ENCODE measurements around the gene SLC27A5.
A peak's percentile ranks its signal among the peaks of the same experiment; 100 is the strongest.
"Not testable (repeated sequence)": the region's sequence is repeated elsewhere in the genome, so short reads cannot be mapped to it uniquely, and the experiment has no call there.

SLC27A5 gene

DNA sequence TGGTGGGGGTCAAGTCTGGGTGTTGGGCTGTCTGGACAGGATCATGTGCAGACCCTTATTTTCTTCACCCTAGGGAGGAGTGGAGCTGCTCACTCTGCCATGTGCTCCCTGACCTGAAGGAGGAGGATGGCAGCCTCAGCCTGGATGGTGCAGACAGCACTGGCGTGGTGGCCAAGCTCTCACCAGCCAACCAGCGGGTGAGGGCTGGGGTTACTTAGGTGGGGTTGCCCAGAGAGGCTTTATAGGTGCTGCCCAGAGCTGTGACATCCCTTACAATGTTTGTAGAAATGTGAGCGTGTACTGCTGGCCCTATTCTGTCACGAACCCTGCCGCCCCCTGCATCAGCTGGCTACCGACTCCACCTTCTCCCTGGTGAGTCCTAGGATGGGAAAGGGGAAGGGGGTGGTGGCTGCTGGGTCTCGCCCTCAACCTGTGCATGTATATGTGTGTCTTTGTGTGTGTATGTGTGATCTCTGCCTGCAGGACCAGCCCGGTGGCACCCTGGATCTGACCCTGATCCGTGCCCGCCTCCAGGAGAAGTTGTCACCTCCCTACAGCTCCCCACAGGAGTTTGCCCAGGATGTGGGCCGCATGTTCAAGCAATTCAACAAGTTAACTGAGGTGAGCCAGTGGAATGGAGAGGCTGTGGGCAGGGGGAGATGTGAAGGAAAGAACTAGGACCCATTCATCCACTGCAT is 38.0 kb upstream of the SLC27A5 start:
- DNase-seq, result no peak

DNA sequence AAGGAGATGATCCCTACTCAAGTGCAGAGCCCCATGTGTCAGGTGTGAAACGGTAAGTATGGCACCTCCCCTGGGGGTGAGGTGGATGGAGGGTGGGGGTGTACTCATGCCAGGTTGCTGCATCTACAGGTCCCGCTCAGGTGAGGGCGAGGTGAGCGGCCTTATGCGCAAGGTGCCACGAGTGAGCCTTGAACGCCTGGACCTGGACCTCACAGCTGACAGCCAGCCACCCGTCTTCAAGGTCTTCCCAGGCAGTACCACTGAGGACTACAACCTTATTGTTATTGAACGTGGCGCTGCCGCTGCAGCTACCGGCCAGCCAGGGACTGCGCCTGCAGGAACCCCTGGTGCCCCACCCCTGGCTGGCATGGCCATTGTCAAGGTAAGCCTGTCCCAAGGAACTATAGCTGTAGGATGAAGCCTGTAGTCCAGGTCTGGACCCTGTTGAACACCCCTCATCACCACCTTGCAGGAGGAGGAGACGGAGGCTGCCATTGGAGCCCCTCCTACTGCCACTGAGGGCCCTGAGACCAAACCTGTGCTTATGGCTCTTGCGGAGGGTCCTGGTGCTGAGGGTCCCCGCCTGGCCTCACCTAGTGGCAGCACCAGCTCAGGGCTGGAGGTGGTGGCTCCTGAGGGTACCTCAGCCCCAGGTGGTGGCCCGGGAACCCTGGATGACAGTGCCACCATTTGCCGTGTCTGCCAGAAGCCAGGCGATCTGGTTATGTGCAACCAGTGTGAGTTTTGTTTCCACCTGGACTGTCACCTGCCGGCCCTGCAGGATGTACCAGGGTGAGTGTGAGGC is 37.3 kb upstream of the SLC27A5 start:
- no peak for DNase-seq

DNA sequence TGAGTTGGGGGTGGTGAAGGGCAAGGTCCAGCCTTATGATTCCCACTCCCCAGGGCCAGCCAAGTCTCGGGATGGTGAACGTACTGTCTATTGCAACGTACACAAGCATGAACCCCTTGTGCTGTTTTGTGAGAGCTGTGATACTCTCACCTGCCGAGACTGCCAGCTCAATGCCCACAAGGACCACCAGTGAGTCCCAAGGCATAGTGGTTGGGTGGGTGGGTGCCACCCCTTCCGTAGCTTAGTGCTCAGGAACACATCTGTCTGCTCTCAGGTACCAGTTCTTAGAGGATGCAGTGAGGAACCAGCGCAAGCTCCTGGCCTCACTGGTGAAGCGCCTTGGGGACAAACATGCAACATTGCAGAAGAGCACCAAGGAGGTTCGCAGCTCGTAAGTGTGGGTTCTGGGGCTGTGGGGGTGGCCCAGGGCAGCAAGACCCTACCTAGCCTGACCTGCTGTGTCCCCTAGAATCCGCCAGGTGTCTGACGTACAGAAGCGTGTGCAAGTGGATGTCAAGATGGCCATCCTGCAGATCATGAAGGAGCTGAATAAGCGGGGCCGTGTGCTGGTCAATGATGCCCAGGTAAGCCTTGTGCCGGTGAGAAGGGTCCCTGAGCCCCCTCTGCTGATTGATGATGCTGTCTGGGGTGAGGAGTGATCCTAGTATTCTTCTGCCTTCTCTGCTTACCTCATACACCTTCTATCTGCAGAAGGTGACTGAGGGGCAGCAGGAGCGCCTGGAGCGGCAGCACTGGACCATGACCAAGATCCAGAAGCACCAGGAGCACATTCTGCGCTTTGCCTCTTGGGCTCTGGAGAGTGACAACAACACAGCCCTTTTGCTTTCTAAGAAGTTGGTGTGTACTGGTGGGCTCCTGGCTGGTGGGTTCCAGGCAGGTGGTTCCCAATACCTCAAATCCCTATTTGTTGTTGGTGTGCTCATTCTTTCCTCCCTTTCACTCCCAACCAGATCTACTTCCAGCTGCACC is 35.8 kb upstream of the SLC27A5 start:
- no peak for DNase-seq

DNA sequence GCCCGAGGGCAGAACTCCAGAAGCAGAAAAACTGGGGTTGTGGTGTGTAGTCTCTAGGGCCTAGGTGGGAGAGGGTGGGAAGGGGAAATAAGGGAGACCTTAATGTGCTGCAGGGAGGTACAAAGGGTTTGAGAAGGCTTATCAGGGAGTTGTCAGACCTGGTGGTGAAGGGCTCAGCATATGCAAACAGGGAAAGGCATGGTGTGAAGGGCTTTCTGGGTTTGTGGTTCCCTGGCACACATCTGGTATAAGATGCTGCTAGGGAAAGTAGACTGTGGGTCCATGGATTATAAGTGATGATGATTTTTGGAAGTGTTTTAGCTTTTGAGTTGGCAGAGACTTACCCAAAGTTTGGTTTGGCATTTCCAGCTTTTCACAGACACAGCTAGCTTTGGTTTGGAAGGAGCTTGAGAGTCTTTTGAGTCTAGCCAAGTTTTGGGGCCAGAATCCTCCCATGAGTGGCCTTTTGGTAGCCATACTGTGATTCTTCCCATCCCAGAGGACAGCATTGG is 34.3 kb upstream of the SLC27A5 start:
- no peak for DNase-seq

DNA sequence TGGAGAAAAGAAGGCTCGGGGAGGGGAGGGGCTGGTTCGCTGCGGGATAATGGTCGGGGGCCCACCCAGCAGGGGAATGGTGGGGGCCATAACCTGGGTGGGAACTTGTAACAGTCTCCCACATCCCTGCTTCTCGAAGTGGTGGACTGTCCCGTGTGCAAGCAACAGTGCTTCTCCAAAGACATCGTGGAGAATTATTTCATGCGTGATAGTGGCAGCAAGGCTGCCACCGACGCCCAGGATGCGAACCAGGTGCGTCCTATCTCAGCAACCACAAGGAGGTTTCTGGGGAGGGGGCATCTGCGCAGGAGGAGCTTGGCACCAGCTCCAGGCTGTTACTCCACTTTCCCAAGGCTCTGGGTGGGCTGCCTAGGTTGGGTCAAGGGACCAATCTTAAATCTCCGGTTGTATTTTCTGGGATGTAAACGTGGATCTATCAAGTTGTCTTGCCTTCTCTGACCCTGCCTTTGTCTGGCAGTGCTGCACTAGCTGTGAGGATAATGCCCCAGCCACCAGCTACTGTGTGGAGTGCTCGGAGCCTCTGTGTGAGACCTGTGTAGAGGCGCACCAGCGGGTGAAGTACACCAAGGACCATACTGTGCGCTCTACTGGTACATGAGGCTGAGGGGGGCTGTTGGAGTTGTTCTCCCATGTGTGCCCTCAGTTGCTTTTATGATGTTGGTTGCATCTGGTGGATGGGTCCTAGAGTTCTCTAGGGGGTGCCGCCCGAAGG is 33.7 kb upstream of the SLC27A5 start:
- DNase-seq, result no peak

DNA sequence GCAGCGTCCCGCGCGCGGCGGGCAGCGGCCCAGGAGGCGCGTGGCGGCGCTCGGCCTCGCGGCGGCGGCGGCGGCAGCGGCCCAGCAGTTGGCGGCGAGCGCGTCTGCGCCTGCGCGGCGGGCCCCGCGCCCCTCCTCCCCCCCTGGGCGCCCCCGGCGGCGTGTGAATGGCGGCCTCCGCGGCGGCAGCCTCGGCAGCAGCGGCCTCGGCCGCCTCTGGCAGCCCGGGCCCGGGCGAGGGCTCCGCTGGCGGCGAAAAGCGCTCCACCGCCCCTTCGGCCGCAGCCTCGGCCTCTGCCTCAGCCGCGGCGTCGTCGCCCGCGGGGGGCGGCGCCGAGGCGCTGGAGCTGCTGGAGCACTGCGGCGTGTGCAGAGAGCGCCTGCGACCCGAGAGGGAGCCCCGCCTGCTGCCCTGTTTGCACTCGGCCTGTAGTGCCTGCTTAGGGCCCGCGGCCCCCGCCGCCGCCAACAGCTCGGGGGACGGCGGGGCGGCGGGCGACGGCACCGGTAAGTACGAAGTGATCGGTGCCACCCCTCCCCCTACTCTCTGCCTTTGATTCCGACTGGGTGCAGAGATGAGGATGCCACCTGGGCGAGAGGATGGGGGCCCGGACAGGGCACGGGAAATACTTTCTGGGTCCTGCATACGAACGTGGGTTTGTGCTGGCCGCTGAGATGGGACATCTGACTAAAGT is 32.9 kb upstream of the SLC27A5 start:
- no peak for DNase-seq

DNA sequence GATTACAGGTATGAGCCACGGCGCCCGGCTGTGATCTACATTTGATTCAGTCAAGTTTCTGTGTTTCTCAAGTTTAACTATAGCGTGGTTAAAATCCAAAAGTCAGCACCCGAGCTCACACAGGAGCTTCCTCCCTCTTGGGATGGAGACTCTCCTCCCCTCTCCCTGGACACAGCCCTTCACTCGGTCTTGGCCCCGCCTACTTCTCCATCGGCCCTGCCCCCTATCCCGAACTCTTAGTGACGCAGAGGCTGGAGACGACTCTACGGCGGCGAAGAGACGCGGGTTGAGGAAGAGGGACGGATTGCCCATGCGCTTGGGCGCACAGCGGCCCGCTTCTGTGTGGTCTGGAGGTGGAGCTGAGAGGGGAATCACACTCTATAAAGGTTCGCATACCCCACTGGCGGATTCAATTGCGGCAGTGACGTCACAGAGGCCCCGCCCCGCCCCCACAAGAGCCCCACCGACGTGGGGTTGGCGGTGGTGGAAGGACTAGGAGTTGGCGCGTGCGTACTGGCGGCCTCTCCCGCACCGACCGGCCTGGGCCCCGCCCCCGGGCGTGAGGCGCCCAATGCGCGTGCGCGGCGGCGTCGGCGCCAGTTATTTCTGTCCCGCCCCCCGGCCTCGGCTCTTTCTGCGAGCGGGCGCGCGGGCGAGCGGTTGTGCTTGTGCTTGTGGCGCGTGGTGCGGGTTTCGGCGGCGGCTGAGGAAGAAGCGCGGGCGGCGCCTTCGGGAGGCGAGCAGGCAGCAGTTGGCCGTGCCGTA is 32.2 kb upstream of the SLC27A5 start, which contains the start of gene TRIM28:
Gene TRIM28, plus strand, starts transcription at position 239 of the 765 bp plus-strand sequence. CDS start 694 bp downstream, outside the sequence.
- DNase-seq, result no peak

DNA sequence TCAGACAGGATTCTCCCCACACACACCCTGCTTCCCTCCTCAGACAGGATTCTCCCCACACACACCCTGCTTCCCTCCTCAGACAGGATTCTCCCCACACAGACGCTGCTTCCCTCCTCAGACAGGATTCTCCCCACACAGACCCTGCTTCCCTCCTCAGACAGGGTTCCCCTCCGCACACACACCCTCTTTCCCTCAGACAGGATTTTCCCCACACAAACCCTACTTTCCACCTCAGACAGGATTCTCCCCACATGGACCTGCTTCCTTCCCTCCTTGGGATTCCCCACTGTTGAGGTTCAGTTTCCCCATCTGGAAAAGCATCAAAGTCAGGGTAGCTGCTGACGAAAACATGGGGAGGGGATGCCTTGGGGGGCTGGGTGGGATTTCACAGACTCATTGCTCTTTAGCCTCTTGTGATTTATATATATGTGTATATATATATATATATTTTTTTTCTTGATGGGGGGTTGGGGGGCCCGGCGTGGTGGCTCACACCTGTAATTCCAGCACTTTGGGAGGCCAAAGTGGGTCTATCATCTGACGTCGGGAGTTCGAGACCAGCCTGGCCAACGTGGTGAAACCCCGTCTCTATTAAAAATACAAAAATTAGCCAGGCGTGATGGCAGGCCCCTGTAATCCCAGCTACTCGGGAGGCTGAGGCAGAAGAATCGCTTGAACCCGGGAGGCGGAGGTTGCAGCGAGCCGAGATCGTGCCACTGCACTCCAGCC is 31.0 kb upstream of the SLC27A5 start:
- DNase-seq, result not testable (repeated sequence)

DNA sequence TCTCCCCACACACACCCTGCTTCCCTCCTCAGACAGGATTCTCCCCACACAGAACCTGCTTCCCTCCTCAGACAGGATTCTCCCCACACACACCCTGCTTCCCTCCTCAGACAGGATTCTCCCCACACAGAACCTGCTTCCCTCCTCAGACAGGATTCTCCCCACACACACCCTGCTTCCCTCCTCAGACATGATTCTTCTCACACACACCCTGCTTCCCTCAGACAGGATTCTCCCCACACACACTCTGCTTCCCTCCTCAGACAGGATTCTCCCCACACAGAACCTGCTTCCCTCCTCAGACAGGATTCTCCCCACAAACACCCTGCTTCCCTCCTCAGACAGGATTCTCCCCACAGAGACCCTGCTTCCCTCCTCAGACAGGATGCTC is 27.4 kb upstream of the SLC27A5 start:
- not testable (repeated sequence) for DNase-seq

DNA sequence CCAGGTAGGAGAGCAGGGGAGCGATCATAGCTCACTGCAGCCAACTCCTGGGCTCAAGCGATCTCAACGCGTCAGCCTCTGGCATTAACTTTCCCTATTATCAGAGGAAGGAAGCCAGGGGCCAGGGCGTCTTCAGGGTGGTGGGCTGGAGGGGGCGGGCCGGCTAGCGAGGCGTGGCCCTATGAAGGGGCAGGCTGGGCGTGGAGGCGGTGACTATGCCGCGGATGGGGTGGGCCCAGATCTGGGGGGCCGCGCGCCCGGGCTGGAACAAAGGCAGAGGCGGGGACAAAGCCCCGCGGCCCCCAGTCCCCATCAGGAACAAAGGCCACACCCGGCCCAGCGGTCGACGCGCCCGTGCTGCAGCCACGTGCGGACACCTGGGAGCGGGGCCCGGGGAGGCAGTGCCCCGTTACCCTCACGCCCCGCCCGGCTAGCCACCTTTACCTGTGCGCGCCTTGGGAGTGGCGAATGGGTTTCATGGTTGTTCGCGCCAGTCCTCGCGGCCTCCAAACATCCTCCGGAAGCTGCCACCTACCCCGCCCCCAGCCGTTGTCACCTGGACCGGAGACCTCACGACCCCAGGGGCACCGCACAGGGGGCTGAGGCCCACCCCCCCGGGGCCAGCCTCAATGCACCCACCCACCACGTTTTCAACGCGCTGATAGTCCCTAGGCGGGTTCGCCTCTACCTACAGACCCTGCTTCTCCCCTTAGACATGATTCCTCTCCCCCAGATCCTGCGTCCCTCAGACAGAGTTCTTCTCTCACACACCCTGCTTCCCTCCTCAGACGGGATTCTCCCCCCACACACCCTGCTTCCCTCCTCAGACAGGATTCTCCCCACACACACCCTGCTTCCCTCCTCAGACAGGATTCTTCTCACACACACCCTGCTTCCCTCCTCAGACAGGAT is 26.7 kb upstream of the SLC27A5 start:
- peak in 1 of 6 experiments; percentile 49 for DNase-seq

DNA sequence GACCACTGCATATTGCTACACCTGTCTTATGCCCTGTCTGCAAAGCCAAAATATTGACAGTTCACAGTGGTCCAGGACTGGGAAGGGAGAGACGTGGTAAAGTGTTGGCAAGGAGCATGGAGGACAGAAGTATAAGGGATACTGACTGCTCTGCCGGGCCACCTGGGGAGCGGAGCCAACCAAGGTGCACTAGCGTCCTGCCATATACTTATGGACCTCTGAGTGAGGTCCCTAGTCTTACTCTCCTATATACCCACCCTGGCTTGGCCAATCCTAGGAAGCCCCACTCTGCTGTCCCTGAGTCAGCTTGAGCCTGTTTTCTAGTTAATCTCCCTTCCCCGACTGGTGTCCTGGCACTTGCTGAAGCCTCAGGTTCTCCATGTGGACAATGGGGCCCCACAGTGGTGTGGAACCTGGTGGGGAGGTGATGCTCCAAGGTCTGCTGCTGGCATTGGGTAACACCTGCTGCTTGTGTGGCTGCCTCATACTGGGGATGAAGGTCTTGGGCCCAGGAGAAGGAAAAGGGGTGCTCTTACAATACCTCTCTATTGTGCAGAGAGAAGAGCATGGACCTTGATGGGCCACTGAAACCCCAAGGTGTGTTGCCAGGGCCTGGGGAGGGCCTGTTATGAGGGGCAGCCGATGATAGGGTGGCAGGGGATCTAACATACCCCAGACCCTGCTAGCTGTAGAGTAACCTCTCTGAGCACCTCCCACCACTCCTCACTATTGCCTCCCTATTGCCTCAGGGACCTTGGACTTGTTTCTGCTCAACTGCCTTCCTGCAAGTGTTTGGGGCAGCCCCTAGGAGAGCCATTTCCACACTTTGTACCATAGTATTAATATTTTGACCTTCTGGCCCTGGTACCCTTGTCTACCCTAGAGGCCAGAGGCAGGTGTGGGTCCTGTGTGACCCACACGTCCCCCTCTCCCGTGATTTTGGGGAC is 25.3 kb upstream of the SLC27A5 start:
- DNase-seq, result no peak

DNA sequence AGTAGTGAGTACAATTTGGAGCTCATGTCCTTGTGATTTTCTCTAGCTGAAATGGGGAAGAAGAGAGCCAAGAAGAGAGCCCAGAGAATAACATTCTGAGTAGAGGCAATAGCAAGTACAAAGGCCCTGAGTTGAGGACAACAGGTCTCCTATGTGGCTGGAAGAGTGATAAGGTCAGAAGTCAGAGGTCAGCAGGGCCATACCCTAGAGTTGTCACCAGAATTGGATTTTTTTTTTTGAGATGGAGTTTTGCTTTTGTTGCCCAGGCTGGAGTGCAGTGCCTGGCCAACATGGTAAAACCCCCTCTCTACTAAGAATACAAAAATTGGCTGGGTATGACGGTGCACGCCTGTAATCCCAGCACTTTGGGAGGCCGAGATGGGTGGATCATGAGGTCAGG is 24.1 kb upstream of the SLC27A5 start:
- DNase-seq, result no peak

DNA sequence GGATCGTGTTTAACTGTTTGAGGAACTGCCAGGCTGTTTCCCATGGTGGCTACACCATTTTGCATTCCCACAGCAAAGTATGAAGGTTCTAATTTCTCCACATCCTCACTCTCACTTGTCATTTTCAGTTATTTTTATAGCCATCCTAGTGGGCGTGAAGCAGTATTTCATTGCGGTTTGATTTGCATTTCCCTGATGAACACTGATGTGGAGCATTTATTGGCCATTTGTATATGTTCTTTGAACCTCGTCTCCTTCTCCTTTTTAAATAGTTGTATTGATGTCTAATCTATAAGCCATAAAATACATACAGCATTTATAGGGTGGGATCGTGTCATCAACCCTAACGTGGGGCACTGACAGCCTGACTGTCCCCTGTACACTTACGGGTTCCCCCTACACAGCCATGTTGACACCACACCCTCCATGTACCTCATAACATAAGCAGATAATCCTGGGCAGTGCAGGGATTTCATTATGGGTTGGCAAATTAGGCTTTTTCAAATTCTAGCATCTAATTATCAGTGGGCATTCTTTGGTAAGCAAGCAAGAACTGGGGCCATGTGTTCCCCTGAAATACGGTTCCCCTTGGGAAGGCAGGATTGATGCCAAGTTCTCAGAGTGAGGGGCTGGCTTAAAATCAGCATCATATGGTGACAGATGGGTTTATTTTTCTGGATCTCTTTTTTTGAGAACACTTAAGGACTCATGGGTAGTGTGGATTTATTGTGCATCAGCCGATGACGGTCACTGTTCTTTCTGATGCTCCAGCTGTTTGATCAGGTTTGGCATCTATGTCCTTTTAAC is 19.4 kb upstream of the SLC27A5 start:
- DNase-seq, result no peak

DNA sequence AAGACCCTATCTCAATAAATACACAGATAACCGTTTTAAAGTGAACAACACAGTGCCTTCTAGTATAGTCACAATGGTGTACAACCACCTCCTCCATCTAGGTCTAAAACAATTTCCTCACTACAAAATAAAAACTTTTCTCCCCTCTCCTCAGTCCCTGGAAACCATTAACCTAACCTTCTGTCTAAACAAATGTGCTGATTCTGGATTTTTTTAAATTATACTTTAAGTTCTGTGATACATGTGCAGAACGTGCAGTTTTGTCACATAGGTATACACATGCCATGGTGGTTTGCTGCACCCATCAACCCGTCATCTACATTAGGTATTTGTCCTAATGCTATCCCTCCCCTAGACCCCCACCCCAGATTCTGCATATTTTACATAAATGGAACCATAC is 17.6 kb upstream of the SLC27A5 start:
- no peak for DNase-seq

DNA sequence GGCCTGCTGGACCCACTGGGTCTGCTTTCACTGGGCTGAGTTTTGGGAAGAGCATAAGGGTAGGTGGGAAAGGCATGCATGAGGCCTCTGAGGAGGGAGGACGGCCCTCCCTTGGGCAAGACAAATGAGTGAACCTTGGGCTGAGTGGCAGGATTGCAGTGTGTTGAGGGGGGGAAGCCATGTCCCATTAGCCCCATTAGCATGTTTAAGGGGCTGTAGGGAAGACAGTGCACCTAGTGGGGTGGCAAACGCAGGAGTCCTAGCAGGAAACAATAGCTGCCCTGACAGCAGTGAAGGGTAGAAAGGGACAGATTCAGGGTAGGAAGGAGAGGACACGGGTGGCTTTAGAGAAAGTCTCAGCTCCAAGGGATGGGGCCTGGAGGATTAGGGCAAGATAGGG is 10.9 kb upstream of the SLC27A5 start:
- DNase-seq, result no peak

DNA sequence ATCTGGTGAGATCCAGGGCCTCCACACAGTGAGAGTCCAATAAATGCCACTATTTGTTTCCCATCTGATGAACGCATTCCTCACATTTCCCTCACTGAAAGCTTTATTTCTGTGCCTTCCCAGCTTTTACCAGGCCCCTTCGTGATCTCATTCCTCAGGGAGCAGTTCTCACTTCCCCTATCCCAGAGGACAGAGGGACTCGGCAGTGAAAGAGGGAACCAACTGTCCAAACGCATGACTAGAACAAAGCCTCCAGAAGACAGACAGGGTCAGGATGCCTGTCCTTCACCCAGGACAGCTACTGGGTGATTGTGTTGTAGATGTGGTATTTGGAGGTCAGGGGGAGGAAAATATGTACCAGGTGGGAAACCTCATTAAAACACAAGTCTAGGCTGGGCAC is 9.9 kb upstream of the SLC27A5 start:
- DNase-seq, result no peak

DNA sequence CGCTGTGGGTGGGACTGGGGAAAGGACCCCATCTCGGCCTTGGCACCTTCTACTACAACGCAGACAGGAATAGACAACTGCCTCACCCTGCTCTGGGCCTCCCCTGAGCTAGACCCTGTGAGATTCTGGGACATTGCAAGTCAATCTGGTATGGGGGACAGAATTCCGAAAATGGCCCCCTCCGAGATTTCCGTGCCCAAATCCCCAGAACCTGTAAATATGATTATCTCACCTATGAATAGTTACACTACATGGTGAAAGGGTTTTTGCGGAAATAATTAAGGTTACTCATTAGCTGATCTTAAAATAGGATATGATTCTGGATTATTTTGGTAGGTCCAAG is 8.4 kb upstream of the SLC27A5 start:
- no peak for DNase-seq

All from stimulated activated naive CD4-positive, alpha-beta T cell (primary cell).